T-helper 1 cell treated with Interleukin-12 subunit alpha and Interleukin-12 subunit beta and Interleukin-4 antibody, amounts not matched to agents 30 ng/mL and 1 ng/mL, for 36 hours (primary cell): Measurements from ENCODE around the gene USP36. TPM values are rescaled to one million over a fixed set of nuclear protein-coding genes. Genes with fewer than 3 reads are reported as not detected.

Experiments
- intact Hi-C: fragments of 100-400 bp; cut with micrococcal nuclease; formaldehyde crosslinking; loops from one replicate; pipeline ENCODE4 v1.15.1; 2024
- total RNA-seq: library from RNA; stranded (reverse); gene quantifications from 2 replicates; pipeline ENCODE4 v1.2.3, GENCODE V29; 2022

USP36 gene
- total RNA-seq, 1 donor from 2014 or later, result 110 TPM

DNA sequence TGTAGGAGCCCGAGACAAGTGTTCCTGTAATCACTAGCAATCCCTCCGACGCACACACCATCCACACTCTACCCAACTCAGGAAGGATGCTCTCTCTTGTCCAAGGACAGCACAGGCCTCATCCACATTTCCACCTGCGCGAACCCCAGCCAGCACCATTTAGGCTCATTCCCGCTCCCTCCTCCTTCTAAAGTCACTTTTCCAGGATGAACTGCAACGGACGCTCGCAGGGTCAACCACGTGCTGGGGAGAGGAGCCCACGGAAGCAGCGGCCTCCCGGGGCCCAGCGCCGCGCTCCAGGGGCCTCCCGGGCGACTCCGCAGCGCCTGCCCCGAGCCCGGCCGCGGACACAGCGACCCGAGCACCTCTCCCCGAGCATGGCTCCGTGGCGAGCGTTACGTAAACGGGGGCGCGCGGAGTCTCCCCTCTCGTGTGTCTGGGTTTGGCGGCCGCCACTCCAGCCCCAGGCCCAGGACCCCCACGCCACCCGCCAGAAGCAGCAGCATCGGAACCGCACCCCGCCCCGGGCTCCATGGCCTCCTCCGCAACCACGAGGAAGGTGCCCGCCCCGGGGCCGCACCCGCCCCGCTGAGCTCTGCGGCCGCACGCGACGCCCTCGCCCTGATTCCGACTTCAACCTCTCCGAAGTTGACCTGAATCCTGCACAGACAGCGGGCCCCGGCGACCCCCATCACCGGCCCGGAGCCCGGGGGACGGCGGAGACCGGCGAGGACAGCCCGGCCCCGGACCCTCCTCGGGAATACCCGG lies 668 bp downstream of the USP36 start:
- intact Hi-C loops, result loop anchor here (1.0 to 5.0 kb wide), 5 partner anchors 23 to 480 kb away; partner anchors contain the start of genes CYTH1 and SOCS3

DNA sequence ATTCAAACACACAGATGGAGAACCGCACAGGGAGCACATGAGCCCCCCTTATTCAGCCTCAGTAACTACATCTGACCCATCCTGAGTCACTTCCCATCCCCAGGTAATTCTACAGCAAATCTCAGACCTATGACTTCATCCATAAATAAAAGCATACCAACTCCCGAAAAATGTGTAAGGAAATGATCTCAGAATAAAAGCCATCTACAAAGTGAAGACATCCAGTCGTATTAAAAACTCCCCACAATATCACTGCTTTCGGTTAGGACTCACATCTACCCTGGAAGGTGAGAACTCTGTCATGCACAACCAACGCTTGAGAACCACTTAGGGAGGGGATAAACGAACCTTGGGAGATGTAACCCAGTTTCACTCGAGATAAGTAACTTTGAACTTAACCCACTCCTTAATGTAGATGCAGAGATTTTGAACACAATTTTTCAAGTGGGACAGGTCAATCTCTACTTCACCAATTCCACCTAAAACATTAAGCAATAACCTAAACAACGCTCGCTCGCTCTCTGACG lies 1.3 kb downstream of the USP36 start:
- intact Hi-C loops, result loop anchor here (1.0 to 2.0 kb wide), 2 partner anchors 22 to 90 kb away; no protein-coding TSS in a partner anchor

DNA sequence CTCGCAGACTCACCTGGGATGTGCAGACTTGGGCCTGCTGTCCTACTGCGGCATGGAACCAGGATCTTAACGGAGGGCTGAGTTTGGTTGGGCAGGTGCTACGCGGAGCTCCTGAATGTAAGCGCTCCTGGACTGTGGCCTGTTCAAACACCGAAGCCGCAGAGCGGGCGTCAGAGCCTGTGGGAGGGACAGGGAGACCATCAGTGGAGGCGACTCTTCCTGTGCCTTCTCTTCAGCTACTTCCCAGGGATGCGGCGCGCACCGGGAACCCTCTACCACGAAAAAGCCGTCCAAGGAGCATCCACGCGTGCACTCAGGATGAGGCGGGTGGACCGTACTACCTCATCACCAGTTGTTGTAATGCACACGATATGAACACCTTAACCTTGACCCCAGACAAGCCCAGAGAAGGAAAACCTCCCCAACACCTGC lies 2.0 kb downstream of the USP36 start:
- intact Hi-C loops, result loop anchor here (1.0 to 2.0 kb wide), 2 partner anchors 21 to 90 kb away; no protein-coding TSS in a partner anchor

DNA sequence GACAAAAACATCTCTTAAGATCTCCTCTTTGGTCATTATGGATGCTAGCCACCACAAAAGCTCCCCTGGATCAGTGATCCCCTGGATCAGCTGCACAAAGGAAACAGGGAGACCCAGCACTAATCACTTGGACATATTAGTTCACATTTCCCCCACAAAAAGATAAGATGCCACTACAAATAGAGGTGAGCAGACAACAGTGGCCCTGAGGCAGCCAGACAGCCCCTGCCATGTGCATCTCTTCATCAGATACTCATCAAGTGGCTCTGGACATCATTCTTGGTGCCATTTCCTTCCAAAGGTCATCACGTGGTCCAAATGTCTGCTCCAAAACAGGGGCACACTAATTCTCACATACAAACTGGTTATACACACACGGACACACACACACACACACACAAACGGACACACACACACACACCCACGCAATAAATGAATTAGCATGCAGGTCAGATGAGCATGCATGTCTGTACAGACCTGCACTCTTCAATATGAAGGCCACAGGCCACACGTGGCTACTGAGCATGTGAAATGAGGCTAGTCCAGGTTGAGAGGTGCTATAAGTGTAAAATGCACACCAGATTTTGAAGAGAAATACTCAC lies 4.1 kb downstream of the USP36 start:
- intact Hi-C loops, result no loop called here

DNA sequence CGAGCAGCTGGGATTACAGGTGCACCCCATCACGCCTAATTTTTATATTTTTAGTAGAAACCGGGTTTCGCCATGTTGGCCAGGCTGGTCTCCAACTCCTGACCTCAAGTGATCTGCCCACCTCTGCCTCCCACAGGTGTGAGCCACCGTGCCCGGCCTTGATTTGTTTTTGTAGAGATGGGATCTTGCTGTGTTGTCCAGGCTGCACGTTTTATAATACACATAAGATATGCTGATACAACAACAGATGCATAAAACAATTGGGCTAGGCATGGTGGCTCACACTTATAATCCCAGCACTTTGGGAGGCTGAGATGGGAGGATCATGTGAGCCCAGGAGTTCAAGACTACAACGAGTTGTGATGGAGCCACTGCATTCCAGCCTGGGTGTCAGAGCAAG lies 6.0 kb downstream of the USP36 start:
- intact Hi-C loops, result no loop called here

DNA sequence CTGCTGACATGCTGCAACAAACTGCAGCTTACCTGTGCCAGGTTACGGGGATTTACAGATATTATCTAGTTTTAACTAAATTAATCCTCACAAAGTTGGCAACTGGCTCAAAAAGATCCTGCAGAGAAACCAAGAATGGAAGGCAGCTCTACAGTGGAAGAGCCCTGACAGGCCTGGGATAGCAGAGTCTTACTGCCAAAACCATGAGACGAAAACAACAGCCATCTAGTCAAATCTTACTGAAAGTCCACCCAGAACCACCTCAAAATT lies 8.1 kb downstream of the USP36 start:
- intact Hi-C loops, result no loop called here

DNA sequence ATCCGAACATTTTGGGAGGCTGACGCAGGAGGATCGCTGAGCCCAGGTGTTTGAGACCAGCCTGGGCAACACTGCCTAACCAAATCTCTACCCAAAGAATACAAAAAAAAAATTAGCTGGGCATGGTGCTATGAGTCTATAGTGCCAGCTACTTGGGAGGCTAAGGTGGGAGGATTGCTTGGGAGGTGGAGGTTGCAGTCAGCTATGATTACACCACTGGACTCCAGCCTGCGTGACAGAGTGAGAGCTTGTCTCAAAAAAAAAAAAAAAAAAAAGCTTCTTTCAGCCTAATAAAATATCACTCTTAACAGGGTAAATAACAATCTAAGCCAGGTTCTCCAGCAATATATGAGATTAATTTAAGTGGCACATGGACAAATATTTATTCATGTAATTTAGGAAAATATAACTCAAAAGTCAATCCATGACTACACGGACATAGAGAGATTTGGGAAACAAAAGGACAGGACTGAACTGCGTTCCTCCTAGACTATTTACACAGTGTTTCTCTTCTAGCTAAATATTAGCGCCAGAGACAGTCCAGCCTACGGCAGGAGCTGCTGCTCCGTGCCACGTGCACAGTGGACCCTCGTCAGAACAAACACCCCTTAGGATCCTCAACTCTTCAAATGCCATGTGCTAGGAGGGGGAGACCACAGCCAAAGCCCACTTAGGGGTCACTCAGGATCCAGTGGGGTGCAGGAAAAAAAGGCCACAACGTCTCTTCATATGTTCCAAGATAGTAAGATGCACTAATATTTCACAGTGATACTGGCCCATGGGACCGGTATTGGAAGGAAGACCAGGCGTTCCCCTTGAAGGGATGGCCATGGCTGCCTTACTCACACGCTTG lies 8.7 kb downstream of the USP36 start:
- intact Hi-C loops, result no loop called here

DNA sequence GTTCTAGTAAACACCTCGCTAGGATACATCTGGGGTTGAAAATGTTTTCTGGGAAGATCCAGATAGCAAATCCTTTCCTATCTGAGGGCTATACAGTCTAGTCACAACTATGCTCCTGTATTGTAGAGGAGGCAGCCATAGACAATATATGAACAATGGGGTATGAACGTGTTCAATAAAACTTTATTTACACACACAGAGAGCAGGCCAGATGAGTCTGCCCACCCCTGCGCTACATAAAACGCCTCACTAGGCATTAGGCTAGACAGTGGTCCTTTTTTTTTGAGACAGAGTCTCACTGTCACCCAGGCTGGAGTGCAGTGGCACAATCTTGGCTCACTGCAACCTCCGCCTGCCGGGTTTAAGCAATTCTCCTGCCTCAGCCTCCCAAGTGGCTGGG lies 11.1 kb downstream of the USP36 start:
- intact Hi-C loops, result no loop called here

DNA sequence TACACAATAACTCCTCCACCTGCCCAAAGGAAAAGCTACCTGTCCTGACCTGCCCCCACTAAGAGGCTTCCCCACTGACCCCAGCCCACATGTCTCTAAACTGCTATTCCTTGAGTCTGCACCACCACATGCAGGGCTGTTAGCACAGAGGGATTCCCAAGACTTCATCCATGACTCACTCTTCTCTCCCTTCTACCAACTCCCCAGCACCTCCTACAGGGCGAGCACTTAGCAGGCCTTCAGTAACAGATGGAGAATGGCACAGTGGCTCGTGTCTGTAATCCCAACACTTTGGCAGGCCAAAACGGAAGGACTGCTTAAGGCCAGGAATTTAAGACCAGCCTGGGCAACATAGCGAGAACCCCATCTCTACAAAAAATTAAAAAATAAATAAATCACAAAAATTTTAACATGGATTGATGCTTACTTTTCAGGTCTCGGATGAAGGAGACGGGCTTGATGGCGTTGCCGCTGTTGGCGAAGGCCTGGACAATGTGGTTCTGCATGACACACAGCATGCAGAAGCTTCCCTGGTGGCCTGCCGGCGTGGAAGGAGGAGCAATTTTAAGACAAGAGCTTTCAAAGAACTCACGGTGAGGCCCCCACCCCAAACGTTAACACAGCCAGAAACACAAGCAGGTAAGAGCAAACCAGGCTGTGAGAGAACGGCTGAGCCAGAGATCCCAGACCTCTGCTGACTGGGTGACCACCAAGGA lies 12.0 kb downstream of the USP36 start:
- intact Hi-C loops, result no loop called here

DNA sequence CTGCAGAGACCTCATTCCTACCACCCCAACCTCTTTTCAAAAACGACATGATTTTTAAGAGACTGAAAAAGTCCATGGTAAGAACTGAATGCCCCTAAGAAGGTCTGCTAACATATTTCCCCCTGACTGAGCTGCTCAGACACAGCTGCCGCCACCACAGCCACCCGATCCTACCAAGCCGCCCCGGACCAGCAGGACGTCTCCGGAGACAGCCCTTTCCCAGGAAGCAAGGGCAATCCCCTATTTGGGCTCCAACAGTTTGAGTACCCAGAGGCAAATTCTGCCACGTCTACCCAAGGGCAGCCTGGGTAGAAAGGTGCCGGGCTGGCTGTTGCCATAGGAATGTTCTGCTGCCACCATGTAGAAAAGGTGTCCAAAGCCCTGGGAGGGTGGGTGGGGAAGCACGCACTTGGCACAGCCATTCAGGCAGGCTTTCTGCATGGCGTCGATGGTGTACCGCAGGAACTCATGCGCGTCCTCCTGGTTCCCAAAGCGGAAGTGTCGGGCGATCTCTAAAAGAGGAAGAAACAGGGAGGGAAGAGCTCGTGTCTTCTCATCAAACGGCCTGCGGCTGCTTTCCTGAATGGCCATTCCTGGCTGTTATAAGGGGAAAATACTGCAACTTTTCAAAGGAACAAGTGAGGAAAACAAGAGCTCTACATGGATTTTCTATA lies 13.6 kb downstream of the USP36 start:
- intact Hi-C loops, result no loop called here

DNA sequence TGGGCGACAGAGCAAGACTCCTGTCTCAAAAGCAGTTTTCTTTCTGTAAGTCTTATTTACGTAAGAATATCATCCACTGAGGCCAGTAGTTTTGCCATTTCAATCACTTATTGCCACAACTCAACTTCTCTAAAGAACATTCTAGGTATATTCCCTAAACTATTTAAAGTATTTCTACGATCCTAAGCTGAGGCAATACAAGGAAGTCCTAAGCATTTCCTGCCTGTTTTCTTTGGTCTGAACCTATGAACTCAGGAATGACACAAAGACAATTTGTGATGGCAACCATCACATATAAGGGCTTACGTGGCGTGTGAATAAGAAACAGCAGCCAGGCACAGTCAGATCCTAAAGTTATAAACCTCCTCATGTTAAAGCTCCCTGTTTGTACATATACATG lies 14.2 kb downstream of the USP36 start:
- intact Hi-C loops, result no loop called here

DNA sequence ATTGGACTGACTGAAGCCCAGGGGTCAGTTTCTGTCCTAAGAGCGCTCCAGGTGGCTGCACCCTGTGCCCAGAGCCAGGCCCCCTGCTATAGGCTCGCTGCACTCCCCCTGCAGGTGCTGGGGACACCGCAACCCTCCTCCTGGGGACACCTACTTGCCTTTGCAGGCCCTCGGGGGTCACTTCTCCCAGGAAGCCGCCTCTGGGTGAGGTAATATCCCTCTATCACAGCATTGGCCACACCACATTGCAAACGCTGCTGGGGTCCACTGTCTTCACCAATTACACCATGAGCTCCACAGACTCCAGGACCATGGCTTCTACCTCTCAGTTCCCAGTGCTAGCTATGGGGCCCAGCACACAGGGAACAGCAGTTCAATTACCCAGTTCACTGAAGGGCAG lies 14.9 kb downstream of the USP36 start:
- intact Hi-C loops, result no loop called here

DNA sequence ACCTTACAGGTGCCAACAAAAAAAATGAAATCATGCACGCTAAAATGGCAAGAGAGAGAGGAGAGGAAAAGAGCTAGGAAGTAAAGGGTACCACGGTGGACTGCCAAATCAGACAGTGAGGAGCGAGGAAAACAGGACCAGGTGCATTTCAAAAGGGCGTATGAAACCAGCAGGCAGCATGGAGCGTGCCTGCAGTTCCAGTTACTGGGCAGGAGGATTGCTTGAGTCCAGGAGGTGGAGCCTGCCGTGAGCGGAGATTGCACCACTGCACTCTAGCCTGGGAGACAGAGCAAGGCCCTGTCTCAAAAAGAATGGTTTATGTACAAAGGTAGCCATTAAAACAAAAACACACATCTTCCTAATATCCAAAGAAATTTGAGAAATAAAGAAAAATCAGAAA lies 16.4 kb downstream of the USP36 start:
- intact Hi-C loops, result no loop called here

DNA sequence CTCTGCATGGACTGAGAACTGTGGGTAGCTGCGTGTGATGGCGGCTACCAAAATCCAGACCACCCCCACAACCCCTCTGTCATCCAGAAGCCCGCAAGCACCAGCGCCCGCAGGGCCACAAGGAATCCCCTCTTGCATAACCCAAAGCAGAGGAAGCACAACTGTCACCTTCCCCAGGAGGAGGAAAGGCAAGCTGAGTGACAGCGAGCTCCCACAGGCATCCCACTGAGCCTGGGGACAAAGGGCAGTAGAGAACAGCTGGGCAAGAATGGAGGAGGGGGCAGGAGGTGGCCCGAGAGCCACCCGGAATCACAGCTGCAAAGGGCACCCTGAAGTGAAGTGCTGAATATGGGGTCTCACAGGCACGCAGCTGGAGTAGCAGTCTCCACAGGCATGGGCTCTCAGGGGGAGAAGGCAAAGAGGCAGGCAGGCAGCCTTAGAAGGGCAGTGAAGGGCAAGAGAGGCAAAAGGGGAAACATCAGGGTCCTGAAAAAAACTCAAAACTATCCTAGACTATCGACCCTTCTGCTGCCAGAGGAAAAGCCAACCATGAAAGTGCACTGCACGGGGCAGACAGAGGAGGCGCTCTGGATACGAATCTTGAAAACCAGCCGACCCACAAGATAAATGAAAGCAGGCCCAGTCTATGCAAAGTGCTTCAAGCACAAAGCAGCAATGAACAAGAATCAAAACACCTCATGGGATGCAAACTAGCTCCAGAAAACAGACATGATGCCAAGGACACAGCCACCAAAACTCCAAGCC lies 17.1 kb downstream of the USP36 start:
- intact Hi-C loops, result no loop called here

DNA sequence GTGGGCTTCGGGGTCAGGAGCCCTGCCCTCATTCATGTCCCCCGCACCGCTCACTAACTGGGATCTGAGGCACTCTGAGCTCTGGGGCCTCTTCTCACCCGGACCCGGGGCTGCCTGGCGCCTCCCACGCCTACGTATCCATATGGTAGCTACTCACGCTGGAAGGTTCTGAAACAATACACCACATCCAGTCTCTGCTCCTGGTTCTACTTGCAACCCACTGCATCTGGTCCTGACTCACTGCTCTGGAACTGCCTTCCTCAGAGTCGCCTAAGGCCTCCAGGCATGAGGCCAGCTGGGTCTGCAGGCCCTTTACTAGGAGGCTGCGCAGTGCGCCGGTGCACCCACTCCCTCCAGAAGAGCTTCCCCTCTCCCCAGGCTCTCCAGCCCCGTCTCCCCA lies 18.1 kb downstream of the USP36 start:
- intact Hi-C loops, result no loop called here

DNA sequence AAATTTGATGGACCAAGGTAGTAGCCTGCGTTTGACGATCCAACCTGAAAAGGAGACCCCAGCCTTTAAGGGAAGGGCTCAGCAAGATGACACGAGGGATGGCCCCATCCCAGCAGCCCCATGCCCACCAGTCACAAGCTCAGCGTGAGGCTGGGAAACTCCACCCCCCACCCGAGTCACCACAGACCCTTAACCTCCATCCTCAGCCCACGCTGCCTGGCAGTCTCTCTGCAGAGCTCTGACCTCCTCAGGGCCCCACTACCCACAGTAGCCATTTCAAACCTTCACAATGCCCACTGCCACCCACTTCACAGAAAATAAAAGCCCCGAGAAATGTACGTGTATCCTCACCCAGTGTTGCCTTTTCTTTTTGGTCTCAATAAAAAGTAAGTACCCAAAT lies 18.7 kb downstream of the USP36 start:
- intact Hi-C loops, result no loop called here

DNA sequence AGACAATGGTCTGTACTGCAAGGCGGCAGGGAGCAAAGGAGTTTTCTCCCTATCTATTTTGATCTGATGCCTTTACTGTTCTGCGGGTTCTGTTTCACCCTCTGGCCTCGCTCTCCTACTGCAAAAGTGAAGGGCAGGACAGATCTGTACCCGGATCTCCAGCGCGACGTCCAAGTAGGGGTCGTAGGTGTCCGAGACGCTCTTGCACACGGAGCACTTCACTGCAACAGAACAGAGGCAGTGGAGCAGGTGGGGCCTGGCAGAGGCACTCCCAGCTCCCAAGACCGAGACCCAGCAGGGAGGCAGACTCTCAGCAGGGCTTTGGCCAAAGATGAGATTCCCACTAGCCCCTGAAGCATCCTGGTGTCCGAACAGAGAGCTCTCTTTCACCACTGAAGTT lies 19.8 kb downstream of the USP36 start:
- intact Hi-C loops, result no loop called here

DNA sequence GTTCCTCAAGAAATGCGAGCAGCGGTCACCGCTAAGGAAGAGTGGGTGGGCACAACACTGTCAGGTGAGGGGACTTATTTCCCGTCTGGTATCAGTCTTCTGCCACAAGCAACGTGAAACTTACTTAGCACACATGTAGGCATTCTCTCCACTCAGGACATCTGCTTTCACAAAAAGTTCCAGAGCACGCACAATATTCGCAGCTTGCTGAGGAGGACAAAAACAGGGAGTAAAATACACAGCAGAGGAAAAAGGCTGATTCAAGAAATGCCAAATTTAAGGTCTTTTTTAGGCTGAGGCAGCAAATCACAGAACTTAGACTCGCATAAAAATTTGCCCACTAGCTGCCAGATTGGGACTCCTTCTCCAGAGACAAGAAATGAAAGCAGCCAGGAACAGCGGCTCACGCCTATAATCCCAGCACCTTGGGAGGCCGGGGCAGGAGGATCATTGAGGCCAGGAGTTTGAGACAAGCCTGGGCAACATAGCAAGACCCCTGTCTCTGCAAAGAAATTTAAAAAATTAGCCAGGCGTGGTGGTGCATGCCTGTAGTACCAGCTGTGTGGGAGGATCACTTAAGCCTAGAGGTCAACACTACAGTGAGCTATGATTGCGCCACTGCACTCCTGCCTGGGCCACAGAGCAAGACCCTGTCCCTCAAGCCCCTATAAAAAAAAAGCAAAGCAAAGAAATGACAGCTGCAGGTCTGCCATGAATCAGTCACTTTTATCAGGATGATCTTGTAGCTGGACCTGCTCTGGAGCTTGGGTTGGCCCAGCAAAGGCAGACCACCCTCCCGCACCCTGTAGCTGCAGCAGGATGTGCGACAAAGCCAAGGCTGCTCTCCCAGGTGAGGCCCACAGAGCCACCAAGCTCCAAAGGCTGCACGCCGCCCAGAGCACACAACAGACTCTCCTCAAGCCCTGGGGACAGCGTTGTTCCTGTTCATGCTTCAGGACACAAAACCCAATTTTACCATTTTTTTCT lies 20.5 kb downstream of the USP36 start:
- intact Hi-C loops, result no loop called here

DNA sequence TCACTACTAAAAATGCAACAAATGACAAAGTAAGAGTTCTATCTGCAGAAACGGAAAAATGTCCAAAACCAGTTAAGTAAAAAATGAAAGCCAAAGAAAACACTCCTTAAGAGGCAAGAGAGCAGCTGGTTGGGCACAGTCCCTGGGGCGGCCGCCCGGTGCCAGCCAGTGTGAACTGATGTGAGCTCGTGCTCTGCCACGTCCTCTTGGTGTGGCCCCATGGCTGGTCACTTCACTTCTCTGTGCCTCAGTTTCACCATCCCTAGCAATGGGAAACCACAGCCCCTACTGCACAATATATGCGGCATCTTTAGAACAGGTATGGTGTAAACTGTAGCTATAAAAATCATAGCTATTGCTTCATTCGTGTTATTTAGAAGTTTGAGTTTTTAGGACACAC lies 21.2 kb downstream of the USP36 start:
- intact Hi-C loops, result no loop called here
